ENCODE measurements around the gene BCAS3. TPM values are rescaled to one million over a fixed set of nuclear protein-coding genes. Genes with fewer than 3 reads are reported as not detected.

The BCAS3 gene
- total RNA-seq, 4 donors from 2014 or later: 18.2 to 60.6 (median 23.4) TPM

GRCh38 chr17:60851181-60851580, 173.5 kb downstream of the BCAS3 start:
- Histone ChIP-seq H3K27me3 (no peaks in the 10 kb centered on the region), H3K36me3 (no peaks in the 10 kb centered on the region), H3K27ac (no peak overlapping the region), H3K4me1 (no peaks in the 10 kb centered on the region), H3K4me3 (no peak overlapping the region), H3K9me3 (no peaks in the 10 kb centered on the region)
- intact Hi-C loops (cut with DNase I; ENCODE audit: low total_unique reads): no loop called here
- in situ Hi-C loops (cut with MboI; ENCODE audit: low sequenced_read_pairs in 4 of 4): no loop called here
- no peak for ATAC-seq
- no peak for TF ChIP-seq POLR2A (IDR thresholded peaks at IDR 0.05)
- DNase-seq: no peak

DNA sequence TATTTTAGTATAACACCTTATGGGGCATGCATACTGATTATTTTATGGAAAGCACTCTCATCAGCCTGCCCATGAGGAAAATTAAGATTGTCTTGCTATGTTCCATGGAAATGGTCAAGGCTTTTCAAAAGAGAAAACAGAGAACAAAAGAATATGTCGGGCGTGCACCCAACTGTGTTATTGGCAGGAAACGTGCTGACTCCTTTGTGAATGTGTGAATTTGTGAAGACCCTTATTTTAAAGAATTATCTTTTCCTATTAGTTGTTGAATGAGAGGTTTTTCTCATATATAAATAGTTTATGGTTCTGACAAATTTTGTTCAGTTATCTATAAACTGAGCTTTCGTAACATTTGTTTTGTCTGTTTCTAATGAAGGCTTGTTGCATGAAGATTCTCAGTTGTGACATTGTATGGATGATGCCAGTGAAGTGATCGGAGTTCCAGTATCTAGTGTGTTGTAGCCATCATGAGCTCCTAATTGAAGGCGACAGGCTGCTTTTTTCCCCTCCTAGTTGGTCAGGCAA, 180.0 kb downstream of the BCAS3 start:
- Histone ChIP-seq H3K4me3 (no peak overlapping the region), H3K36me3 (no peaks in the 10 kb centered on the region), H3K27me3 (no peaks in the 10 kb centered on the region), H3K27ac (no peak overlapping the region), H3K4me1 (peaks cover 0 to 8% of the 10 kb centered on the region in 2 donors), H3K9me3 (no peaks in the 10 kb centered on the region)
- TF ChIP-seq POLR2A (IDR thresholded peaks at IDR 0.05): no peak
- TF ChIP-seq, protein P1, sequence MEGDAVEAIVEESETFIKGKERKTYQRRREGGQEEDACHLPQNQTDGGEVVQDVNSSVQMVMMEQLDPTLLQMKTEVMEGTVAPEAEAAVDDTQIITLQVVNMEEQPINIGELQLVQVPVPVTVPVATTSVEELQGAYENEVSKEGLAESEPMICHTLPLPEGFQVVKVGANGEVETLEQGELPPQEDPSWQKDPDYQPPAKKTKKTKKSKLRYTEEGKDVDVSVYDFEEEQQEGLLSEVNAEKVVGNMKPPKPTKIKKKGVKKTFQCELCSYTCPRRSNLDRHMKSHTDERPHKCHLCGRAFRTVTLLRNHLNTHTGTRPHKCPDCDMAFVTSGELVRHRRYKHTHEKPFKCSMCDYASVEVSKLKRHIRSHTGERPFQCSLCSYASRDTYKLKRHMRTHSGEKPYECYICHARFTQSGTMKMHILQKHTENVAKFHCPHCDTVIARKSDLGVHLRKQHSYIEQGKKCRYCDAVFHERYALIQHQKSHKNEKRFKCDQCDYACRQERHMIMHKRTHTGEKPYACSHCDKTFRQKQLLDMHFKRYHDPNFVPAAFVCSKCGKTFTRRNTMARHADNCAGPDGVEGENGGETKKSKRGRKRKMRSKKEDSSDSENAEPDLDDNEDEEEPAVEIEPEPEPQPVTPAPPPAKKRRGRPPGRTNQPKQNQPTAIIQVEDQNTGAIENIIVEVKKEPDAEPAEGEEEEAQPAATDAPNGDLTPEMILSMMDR (IDR thresholded peaks at IDR 0.05 in 4 of 5, conservative IDR thresholded peaks at IDR 0.05 in 1 of 5): no peak
- intact Hi-C loops (cut with DNase I; ENCODE audit: low total_unique reads) (no loop called here), in situ Hi-C loops (cut with MboI; ENCODE audit: low sequenced_read_pairs in 4 of 4) (no loop called here)
- DNase-seq (no peak), ATAC-seq (no peak)

DNA sequence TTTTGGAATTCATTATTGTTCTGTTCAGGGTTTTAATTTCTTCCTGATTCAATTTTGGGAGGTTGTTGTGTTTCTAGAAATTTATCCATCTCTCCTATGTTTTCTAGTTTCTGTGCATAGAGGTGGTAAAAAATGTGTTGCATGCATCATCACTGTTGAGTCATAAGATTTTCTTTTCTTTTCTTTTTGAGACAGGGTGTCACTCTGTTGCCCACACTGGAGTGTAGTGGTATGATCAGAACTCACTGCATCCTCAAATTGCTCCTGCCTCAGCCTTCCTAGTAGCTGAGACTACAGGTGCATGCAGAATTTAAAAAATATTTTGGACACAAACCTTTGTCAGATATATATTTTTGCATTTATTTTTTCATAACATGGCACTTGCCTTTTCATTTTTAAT, 184.8 kb downstream of the BCAS3 start:
- TF ChIP-seq, protein P1 (IDR thresholded peaks at IDR 0.05 in 4 of 5, conservative IDR thresholded peaks at IDR 0.05 in 1 of 5): no peak
- TF ChIP-seq POLR2A (IDR thresholded peaks at IDR 0.05): no peak
- H3K4me3 ChIP-seq: no peak overlapping the region
- no peaks in the 10 kb centered on the region for H3K36me3 ChIP-seq
- H3K27me3 ChIP-seq: no peaks in the 10 kb centered on the region
- no peak overlapping the region for H3K27ac ChIP-seq
- H3K9me3 ChIP-seq: no peaks in the 10 kb centered on the region
- intact Hi-C loops (cut with DNase I; ENCODE audit: low total_unique reads) (no loop called here), in situ Hi-C loops (cut with MboI; ENCODE audit: low sequenced_read_pairs in 4 of 4) (no loop called here)
- no peak for DNase-seq
- ATAC-seq: no peak
- peaks cover 0 to under 1% of the 10 kb centered on the region in 2 donors for H3K4me1 ChIP-seq

DNA sequence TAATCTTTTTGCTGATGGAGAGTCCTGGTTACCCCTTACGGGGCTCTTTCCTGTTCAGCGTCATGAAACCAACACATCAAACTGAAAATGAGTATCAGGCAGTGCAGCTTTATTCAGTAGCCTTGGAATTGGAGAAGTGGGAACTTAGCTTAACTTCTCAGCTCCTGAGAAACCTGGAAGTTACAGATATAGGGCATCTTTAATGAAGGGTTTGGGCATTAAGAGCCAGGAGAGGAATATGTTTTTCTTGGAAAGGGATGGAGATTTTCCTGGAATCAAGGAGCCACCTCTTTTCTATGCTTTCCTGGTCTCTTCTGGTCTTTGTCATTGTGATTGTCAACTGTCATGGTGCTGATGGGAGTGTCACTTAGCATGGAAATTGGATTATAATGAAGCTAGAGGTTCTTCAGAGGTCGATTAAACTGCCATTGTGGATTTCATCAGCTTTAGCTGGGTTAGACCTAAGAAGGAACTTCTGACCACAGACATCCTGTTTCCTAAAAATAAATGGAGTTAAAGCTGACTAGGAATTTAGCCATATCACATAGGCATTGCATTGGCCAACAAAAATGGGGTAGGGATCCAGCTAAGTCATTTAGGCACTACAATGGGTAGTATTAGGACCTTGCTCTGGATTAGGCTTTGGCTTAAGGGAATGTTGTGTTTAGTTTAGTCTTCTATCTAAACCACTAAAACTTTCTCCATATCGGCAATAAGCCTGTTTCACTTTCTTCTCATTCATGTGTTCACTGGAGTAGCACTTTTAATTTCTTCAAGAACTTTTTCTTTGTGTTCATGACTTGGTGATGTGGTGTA, 186.4 kb downstream of the BCAS3 start:
- Histone ChIP-seq H3K36me3 (peaks cover 0 to 2% of the 10 kb centered on the region in 2 donors), H3K27me3 (no peaks in the 10 kb centered on the region), H3K4me1 (no peaks in the 10 kb centered on the region), H3K9me3 (no peaks in the 10 kb centered on the region), H3K27ac (no peak overlapping the region), H3K4me3 (no peak overlapping the region)
- intact Hi-C loops (cut with DNase I; ENCODE audit: low total_unique reads) (no loop called here), in situ Hi-C loops (cut with MboI; ENCODE audit: low sequenced_read_pairs in 4 of 4) (no loop called here)
- ATAC-seq (no peak), DNase-seq (no peak)
- TF ChIP-seq, protein P1 (IDR thresholded peaks at IDR 0.05 in 4 of 5, conservative IDR thresholded peaks at IDR 0.05 in 1 of 5): no peak
- TF ChIP-seq POLR2A (IDR thresholded peaks at IDR 0.05): no peak

- in situ Hi-C loops (cut with MboI; ENCODE audit: low sequenced_read_pairs in 4 of 4): no loop called here
- H3K9me3 ChIP-seq: no peaks in the 10 kb centered on the region
- H3K27me3 ChIP-seq: no peaks in the 10 kb centered on the region
- H3K4me1 ChIP-seq: no peaks in the 10 kb centered on the region
- H3K27ac ChIP-seq: no peak overlapping the region
- TF ChIP-seq, protein P1 (IDR thresholded peaks at IDR 0.05 in 4 of 5, conservative IDR thresholded peaks at IDR 0.05 in 1 of 5): no peak
- TF ChIP-seq POLR2A (IDR thresholded peaks at IDR 0.05): no peak
- H3K4me3 ChIP-seq: no peak overlapping the region
- intact Hi-C loops (cut with DNase I; ENCODE audit: low total_unique reads): no loop called here
- DNase-seq: no peak
- no peak for ATAC-seq
- H3K36me3 ChIP-seq: peaks cover 0 to 4% of the 10 kb centered on the region in 2 donors
Measured at GRCh38 chr17:60864708-60865005, 187.0 kb downstream of the BCAS3 start.
